Right lobe of liver (tissue), 4 donors: ENCODE data around the gene ATP6V1G1.
A peak's percentile ranks its signal among the peaks of the same experiment; 100 is the strongest.

Experiments
- CTCF ChIP-seq, 4 donors: fragments of 200-600 bp in 3 of 4; fragments of 450-650 bp in 1 of 4; IDR thresholded peaks; one replicate each; pipeline versions ENCODE4 v1.5.1 to v1.8.0; 2016 to 2022; ENCODE audit warnings: antibody characterized with exemption in 4 of 4, mild to moderate bottlenecking in 2 of 4
- POLR2A ChIP-seq: fragments of 450-650 bp; IDR thresholded peaks from one replicate; pipeline ENCODE4 v1.6.1; 2017; ENCODE audit warnings: antibody characterized with exemption, mild to moderate bottlenecking
- donor health status: DM: no; HTN: no; CAD: no.
- donor health status: DM: no; HTN: no; CAD: no.
- donor health status: DM: no; HTN: yes; CAD: no.

- peak; percentile 99 for TF ChIP-seq POLR2A
- peak in 1 of 4 donors; percentile 4 for TF ChIP-seq CTCF (IDR thresholded peaks at IDR 0.05)
These were observed at the start of gene ATP6V1G1 for GRCh38 chr9:114587345-114588202.
